ENCODE measurements around the gene FIZ1. TPM values are rescaled to one million over a fixed set of nuclear protein-coding genes. Genes with fewer than 3 reads are reported as not detected.

The FIZ1 gene, protein sequence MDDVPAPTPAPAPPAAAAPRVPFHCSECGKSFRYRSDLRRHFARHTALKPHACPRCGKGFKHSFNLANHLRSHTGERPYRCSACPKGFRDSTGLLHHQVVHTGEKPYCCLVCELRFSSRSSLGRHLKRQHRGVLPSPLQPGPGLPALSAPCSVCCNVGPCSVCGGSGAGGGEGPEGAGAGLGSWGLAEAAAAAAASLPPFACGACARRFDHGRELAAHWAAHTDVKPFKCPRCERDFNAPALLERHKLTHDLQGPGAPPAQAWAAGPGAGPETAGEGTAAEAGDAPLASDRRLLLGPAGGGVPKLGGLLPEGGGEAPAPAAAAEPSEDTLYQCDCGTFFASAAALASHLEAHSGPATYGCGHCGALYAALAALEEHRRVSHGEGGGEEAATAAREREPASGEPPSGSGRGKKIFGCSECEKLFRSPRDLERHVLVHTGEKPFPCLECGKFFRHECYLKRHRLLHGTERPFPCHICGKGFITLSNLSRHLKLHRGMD
- total RNA-seq = 8.4 and 9.4 TPM in 2 replicates

DNA sequence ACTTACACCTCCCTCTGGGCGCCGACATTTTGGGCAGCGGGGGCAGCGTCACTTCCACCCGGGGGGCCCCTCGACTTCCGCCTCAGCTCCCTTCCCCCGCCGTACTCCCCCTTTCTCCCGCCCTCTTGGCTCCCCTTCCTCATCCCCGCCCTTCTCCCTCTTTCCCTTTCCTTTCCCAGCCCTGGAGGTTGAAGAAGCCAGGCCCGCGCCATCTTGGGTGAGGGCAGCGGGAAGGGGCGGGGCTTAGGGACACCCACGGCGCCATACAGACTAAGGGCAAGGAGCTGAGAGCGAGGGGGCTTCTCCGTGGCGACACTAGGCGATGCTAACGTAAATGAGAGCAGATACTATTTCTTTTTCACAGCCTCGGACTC, at the start of gene FIZ1:
Gene FIZ1 (minus strand): TSS at position 50 of the 374 bp plus-strand sequence. CDS start 1,652 bp downstream, outside the sequence.
- TF ChIP-seq, protein P1, sequence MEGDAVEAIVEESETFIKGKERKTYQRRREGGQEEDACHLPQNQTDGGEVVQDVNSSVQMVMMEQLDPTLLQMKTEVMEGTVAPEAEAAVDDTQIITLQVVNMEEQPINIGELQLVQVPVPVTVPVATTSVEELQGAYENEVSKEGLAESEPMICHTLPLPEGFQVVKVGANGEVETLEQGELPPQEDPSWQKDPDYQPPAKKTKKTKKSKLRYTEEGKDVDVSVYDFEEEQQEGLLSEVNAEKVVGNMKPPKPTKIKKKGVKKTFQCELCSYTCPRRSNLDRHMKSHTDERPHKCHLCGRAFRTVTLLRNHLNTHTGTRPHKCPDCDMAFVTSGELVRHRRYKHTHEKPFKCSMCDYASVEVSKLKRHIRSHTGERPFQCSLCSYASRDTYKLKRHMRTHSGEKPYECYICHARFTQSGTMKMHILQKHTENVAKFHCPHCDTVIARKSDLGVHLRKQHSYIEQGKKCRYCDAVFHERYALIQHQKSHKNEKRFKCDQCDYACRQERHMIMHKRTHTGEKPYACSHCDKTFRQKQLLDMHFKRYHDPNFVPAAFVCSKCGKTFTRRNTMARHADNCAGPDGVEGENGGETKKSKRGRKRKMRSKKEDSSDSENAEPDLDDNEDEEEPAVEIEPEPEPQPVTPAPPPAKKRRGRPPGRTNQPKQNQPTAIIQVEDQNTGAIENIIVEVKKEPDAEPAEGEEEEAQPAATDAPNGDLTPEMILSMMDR (IDR thresholded peaks at IDR 0.05; ENCODE audit: insufficient read depth, low read length, poor library complexity, severe bottlenecking) = no peak
- H3K4me3 ChIP-seq (ENCODE audit: low read depth, low read length) = peak within 1 kb of the TSS; percentile 91
- H3K36me3 ChIP-seq (ENCODE audit: control insufficient read depth, insufficient read depth, low read length) = no peaks in the 10 kb centered on the region
- no peaks in the 10 kb centered on the region for H3K27me3 ChIP-seq (ENCODE audit: control insufficient read depth, insufficient read depth, low read length)
- peak; percentile 82 for DNase-seq (ENCODE audit: low read depth)

DNA sequence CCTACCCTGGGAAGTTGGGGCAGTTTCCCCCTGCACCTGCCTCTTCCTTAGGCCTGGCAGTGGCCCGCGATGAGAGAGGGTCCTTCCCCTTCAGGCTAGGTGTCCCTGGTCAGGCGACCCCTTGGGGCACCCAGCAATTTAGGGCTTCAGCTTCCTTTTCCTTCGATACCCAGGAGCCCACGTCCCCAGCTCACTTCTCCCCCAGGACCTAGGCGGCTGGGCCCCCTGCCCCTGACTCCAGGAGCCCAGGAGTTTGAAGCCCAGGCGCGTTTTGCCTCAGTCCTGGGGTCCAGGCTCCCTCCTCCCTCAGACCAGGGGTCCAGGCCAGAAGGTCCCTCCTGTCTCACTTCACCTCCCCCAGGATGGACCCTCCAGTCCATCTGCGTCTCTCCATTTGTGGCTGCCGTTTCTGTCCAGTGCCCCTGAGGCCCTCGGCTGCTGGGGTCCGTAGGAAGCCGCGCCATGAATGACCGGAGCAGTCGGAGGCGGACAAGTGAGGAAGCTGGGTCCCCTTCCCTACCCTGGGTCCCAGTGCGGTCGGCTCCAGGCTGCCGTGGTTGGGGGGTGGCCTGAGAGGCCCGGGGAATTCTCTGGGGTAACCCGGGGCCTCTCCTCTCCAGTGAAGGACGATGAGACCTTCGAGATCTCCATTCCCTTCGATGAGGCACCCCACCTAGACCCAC, 49.4 kb upstream of the FIZ1 start:
- H3K36me3 ChIP-seq (ENCODE audit: control insufficient read depth, insufficient read depth, low read length) = peaks cover 4% of the 10 kb centered on the region
- no peak for DNase-seq (ENCODE audit: low read depth)
- H3K27me3 ChIP-seq (ENCODE audit: control insufficient read depth, insufficient read depth, low read length) = no peaks in the 10 kb centered on the region
- TF ChIP-seq, protein P1 (IDR thresholded peaks at IDR 0.05; ENCODE audit: insufficient read depth, low read length, poor library complexity, severe bottlenecking) = no peak
- peak overlapping the region; percentile 79 for H3K4me3 ChIP-seq (ENCODE audit: low read depth, low read length)

DNA sequence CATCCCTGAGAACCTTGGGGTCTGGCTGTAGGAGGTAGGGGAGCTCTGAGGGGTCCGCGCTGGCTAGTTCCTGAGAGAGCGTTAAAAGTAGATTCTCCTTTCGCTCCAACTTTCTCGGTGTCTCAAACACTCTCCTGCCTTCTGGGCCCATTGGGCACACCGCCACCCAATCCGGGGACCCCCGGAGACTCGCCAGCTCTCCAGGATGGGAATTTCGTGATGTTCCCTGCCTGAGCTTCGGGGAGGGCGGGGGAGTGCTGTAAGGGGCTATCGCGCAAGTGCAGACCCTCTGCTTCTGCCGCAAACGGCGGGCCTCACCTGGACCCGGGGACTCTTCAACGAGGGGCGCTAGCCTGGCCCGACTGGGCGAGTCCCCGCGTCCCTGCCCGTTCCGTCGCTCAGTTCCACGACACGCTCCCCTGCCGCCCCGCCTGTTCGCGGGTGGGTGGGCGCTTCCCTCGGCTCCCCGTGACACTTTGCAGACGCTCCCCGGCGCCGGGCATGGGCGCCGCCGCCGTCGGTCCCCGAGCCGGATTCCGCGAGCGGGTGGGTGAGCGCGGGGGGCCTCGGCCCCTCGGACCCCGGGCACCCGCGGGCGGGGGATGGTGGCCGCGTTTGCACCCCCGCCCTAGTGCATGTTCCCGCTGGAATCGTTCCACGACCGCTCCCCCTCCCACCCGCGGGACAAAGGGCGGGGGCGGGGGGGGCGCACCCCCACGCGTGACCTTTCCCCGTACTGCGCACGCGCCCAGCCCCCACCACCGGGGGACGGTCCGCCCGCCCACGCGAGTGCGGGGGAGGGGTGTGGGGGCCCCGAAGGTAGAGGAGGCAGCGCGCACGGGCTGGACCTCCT, 48.6 kb upstream of the FIZ1 start, which contains the start of gene CCDC106:
Gene CCDC106 (plus strand): TSS at position 481 of the 853 bp plus-strand sequence. CDS start 835 bp downstream, outside the sequence.
- H3K4me3 ChIP-seq (ENCODE audit: low read depth, low read length) = peak within 1 kb of the TSS; percentile 79
- H3K27me3 ChIP-seq (ENCODE audit: control insufficient read depth, insufficient read depth, low read length) = no peaks in the 10 kb centered on the region
- H3K36me3 ChIP-seq (ENCODE audit: control insufficient read depth, insufficient read depth, low read length) = peaks cover 4% of the 10 kb centered on the region
- no peak for DNase-seq (ENCODE audit: low read depth)
- TF ChIP-seq, protein P1 (IDR thresholded peaks at IDR 0.05; ENCODE audit: insufficient read depth, low read length, poor library complexity, severe bottlenecking) = no peak

DNA sequence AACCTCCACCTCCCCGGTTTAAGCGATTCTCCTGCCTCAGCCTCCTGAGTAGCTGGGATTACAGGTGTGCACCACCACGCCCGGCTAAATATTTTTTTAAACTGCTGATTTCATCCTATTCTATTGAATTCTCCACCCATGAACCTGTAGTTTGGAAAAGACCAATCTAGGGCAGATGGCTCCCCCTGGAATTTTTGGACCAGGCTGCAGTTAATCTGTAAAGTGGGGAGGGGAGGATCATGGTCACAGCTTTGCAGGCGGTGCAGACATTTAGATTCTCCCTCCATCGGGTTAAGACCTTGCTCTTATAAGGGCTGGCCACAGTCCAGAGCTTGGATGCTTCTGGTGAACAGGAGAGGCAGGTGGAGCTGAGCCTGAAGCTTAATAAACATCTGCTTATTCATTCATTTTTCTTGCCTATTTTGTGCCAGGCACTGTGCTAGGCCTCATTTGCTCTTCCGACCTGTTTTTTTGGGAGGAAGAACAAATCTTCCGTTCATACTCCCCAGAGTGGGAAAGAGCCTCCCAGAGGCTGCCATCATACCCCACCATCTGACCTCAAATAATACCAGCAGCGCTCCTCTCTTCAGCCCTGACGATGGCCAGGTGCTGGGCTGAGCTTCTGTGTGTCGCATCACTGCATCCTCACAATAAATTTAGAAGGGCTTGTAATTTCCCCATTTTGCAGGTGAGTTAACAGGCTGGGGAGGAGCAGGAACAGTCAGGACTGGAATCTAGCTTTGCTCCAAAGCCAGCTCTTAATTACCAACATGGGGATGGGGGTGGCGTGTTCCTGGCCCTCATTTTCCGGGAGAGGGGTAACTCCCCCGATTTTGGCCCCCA, 47.8 kb upstream of the FIZ1 start:
- DNase-seq (ENCODE audit: low read depth) = no peak

More for the DNA sequence above, 47.8 kb upstream of the FIZ1 start:
- peak overlapping the region; percentile 79 for H3K4me3 ChIP-seq (ENCODE audit: low read depth, low read length)
- H3K36me3 ChIP-seq (ENCODE audit: control insufficient read depth, insufficient read depth, low read length) = peaks cover 4% of the 10 kb centered on the region
- no peaks in the 10 kb centered on the region for H3K27me3 ChIP-seq (ENCODE audit: control insufficient read depth, insufficient read depth, low read length)
- TF ChIP-seq, protein P1 (IDR thresholded peaks at IDR 0.05; ENCODE audit: insufficient read depth, low read length, poor library complexity, severe bottlenecking) = no peak

Measured in kidney epithelial cell (primary cell).